ENCODE measurements around the gene SLC11A1.

Gene SLC11A1

DNA sequence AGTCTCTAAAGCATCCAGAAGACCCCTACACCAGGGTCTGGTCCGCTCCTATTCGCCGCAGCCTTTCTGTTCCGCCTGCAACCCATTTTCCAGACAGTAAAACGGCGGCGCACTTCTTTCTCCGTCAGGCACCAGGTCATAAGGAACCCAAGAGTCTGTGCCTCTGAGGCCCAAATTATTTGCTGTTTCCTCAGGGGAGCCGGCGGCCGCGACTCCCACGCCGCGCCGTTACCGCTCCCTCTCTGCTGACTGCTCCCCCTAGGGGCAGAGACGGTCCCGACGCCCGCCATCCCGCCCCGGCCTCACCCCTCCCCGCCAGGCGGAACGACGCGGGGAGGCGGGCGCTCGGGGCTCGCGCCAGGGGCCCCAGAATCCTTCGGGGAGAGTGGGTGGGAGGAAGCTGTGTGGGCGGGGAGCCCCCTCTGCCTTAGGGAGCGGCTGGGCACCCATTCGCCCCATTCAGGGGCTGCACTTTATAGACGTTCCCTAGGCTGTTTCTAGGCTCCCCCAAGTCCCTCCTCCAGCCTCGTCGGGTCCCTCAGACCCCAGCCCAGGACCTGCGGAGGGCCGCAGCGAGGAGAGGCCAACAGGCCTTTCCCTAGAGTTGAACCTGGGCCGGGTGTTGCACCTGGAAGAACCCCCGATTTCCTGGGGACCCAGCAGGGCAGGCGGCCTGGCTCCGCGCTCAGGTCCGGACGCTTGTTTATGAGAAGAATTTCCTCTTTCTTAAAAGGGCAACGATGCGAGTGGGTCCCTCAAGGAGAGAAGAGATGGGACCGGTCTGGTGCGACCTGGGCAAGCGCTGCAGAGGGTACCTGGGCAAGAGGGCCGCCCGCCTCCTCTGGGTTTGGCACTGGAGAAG lies 14.0 kb downstream of the SLC11A1 start (continued):
- TF ChIP-seq ZNF623 (tag by site-specific recombination; IDR thresholded peaks at IDR 0.05) = no peak
- TF ChIP-seq BCL11B (tag by site-specific recombination; IDR thresholded peaks at IDR 0.05; ENCODE audit: low read depth) = no peak; the same call in 1 of the 2 replicates
- TF ChIP-seq ZNF350 (tag by site-specific recombination; IDR thresholded peaks at IDR 0.05) = no peak
- TF ChIP-seq, protein P1, sequence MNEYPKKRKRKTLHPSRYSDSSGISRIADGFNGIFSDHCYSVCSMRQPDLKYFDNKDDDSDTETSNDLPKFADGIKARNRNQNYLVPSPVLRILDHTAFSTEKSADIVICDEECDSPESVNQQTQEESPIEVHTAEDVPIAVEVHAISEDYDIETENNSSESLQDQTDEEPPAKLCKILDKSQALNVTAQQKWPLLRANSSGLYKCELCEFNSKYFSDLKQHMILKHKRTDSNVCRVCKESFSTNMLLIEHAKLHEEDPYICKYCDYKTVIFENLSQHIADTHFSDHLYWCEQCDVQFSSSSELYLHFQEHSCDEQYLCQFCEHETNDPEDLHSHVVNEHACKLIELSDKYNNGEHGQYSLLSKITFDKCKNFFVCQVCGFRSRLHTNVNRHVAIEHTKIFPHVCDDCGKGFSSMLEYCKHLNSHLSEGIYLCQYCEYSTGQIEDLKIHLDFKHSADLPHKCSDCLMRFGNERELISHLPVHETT (tag by site-specific recombination; IDR thresholded peaks at IDR 0.05) = peak; percentile 72; the same call in 1 of the 2 replicates
- TF ChIP-seq FEZF1 (tag by site-specific recombination; IDR thresholded peaks at IDR 0.05) = peak; percentile 33; the same call in 1 of the 2 replicates
- TF ChIP-seq, protein P2, sequence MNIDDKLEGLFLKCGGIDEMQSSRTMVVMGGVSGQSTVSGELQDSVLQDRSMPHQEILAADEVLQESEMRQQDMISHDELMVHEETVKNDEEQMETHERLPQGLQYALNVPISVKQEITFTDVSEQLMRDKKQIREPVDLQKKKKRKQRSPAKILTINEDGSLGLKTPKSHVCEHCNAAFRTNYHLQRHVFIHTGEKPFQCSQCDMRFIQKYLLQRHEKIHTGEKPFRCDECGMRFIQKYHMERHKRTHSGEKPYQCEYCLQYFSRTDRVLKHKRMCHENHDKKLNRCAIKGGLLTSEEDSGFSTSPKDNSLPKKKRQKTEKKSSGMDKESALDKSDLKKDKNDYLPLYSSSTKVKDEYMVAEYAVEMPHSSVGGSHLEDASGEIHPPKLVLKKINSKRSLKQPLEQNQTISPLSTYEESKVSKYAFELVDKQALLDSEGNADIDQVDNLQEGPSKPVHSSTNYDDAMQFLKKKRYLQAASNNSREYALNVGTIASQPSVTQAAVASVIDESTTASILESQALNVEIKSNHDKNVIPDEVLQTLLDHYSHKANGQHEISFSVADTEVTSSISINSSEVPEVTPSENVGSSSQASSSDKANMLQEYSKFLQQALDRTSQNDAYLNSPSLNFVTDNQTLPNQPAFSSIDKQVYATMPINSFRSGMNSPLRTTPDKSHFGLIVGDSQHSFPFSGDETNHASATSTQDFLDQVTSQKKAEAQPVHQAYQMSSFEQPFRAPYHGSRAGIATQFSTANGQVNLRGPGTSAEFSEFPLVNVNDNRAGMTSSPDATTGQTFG (tag by site-specific recombination; IDR thresholded peaks at IDR 0.05; ENCODE audit: borderline replicate concordance) = no peak
- peak; percentile 99 for TF ChIP-seq ZNF423 (tag by site-specific recombination; IDR thresholded peaks at IDR 0.05)
- TF ChIP-seq ZNF670 (tag by site-specific recombination; IDR thresholded peaks at IDR 0.05; ENCODE audit: low read depth) = no peak
- TF ChIP-seq, protein P3, sequence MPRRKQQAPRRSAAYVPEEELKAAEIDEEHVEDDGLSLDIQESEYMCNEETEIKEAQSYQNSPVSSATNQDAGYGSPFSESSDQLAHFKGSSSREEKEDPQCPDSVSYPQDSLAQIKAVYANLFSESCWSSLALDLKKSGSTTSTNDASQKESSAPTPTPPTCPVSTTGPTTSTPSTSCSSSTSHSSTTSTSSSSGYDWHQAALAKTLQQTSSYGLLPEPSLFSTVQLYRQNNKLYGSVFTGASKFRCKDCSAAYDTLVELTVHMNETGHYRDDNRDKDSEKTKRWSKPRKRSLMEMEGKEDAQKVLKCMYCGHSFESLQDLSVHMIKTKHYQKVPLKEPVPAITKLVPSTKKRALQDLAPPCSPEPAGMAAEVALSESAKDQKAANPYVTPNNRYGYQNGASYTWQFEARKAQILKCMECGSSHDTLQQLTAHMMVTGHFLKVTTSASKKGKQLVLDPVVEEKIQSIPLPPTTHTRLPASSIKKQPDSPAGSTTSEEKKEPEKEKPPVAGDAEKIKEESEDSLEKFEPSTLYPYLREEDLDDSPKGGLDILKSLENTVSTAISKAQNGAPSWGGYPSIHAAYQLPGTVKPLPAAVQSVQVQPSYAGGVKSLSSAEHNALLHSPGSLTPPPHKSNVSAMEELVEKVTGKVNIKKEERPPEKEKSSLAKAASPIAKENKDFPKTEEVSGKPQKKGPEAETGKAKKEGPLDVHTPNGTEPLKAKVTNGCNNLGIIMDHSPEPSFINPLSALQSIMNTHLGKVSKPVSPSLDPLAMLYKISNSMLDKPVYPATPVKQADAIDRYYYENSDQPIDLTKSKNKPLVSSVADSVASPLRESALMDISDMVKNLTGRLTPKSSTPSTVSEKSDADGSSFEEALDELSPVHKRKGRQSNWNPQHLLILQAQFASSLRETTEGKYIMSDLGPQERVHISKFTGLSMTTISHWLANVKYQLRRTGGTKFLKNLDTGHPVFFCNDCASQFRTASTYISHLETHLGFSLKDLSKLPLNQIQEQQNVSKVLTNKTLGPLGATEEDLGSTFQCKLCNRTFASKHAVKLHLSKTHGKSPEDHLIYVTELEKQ (tag by site-specific recombination; IDR thresholded peaks at IDR 0.05; ENCODE audit: borderline replicate concordance) = 0 out of 2 replicates have a peak, but pooled peaks have one; percentile 20
- TF ChIP-seq KLF10 (tag by site-specific recombination; IDR thresholded peaks at IDR 0.05) = peak; percentile 80
- TF ChIP-seq ZNF221 (tag by site-specific recombination; IDR thresholded peaks at IDR 0.05; ENCODE audit: borderline replicate concordance) = no peak
- TF ChIP-seq ZNF596 (tag by site-specific recombination; IDR thresholded peaks at IDR 0.05) = peak; percentile 21; the same call in 1 of the 2 replicates
- TF ChIP-seq, protein P4, sequence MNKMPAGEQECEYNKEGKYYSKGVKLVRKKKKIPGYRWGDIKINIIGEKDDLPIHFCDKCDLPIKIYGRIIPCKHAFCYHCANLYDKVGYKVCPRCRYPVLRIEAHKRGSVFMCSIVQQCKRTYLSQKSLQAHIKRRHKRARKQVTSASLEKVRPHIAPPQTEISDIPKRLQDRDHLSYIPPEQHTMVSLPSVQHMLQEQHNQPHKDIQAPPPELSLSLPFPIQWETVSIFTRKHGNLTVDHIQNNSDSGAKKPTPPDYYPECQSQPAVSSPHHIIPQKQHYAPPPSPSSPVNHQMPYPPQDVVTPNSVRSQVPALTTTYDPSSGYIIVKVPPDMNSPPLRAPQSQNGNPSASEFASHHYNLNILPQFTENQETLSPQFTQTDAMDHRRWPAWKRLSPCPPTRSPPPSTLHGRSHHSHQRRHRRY (tag by site-specific recombination; IDR thresholded peaks at IDR 0.05) = no peak
- TF ChIP-seq, protein P5, sequence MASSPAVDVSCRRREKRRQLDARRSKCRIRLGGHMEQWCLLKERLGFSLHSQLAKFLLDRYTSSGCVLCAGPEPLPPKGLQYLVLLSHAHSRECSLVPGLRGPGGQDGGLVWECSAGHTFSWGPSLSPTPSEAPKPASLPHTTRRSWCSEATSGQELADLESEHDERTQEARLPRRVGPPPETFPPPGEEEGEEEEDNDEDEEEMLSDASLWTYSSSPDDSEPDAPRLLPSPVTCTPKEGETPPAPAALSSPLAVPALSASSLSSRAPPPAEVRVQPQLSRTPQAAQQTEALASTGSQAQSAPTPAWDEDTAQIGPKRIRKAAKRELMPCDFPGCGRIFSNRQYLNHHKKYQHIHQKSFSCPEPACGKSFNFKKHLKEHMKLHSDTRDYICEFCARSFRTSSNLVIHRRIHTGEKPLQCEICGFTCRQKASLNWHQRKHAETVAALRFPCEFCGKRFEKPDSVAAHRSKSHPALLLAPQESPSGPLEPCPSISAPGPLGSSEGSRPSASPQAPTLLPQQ (tag by site-specific recombination; IDR thresholded peaks at IDR 0.05) = peak; percentile 100
- TF ChIP-seq ZSCAN23 (tag by site-specific recombination; IDR thresholded peaks at IDR 0.05) = no peak
- peak; percentile 54; the same call in 1 of the 2 replicates for TF ChIP-seq ZNF341 (tag by site-specific recombination; IDR thresholded peaks at IDR 0.05; ENCODE audit: low read depth)
- no peak for TF ChIP-seq ZFP3 (tag by site-specific recombination; IDR thresholded peaks at IDR 0.05; ENCODE audit: low read depth)
- TF ChIP-seq ZSCAN16 (tag by site-specific recombination; IDR thresholded peaks at IDR 0.05) = no peak
- no peak for TF ChIP-seq ZNF366 (tag by site-specific recombination; conservative IDR thresholded peaks at IDR 0.05)
- TF ChIP-seq ZNF2 (tag by site-specific recombination; IDR thresholded peaks at IDR 0.05) = peak; percentile 55; the same call in 1 of the 2 replicates
- TF ChIP-seq ZIC2 (tag by site-specific recombination; IDR thresholded peaks at IDR 0.05) = peak; percentile 88
- no peak for TF ChIP-seq MEIS1 (CRISPR knock-in tag; IDR thresholded peaks at IDR 0.05; ENCODE audit: borderline replicate concordance)
- no peak for TF ChIP-seq ZNF302 (tag by site-specific recombination; IDR thresholded peaks at IDR 0.05; ENCODE audit: low read depth)
- TF ChIP-seq, protein P6, sequence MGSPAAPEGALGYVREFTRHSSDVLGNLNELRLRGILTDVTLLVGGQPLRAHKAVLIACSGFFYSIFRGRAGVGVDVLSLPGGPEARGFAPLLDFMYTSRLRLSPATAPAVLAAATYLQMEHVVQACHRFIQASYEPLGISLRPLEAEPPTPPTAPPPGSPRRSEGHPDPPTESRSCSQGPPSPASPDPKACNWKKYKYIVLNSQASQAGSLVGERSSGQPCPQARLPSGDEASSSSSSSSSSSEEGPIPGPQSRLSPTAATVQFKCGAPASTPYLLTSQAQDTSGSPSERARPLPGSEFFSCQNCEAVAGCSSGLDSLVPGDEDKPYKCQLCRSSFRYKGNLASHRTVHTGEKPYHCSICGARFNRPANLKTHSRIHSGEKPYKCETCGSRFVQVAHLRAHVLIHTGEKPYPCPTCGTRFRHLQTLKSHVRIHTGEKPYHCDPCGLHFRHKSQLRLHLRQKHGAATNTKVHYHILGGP (tag by site-specific recombination; IDR thresholded peaks at IDR 0.05) = no peak
- no peak for TF ChIP-seq SALL2 (tag by site-specific recombination; IDR thresholded peaks at IDR 0.05; ENCODE audit: borderline replicate concordance)
- TF ChIP-seq, protein P7, sequence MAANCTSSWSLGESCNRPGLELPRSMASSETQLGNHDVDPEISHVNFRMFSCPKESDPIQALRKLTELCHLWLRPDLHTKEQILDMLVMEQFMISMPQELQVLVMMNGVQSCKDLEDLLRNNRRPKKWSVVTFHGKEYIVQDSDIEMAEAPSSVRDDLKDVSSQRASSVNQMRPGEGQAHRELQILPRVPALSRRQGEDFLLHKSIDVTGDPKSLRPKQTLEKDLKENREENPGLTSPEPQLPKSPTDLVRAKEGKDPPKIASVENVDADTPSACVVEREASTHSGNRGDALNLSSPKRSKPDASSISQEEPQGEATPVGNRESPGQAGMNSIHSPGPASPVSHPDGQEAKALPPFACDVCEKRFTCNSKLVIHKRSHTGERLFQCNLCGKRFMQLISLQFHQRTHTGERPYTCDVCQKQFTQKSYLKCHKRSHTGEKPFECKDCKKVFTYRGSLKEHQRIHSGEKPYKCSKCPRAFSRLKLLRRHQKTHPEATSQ (tag by site-specific recombination; IDR thresholded peaks at IDR 0.05) = peak; percentile 91; the same call in 1 of the 2 replicates
